ENCODE results near the gene LRMDA. TPM values are rescaled to one million over a fixed set of nuclear protein-coding genes. Genes with fewer than 3 reads are reported as not detected.

The LRMDA gene
- total RNA-seq, 4 donors from 2014 or later, result 12.0 to 15.9 (median 13.9) TPM

GRCh38 chr10:75432763-75433162, 1.3 kb downstream of the LRMDA start:
- DNase-seq (ENCODE audit: low spot score), result no peak

GRCh38 chr10:75433216-75433615, 1.8 kb downstream of the LRMDA start:
- ATAC-seq (ENCODE audit: low FRiP score) (no peak), DNase-seq (ENCODE audit: low spot score) (no peak)
- TF ChIP-seq CTCF (IDR thresholded peaks at IDR 0.05), result no peak

More at GRCh38 chr10:75432763-75433162, 1.3 kb downstream of the LRMDA start:
- TF ChIP-seq CTCF (IDR thresholded peaks at IDR 0.05), result no peak
- no peak for ATAC-seq (ENCODE audit: low FRiP score)

DNA sequence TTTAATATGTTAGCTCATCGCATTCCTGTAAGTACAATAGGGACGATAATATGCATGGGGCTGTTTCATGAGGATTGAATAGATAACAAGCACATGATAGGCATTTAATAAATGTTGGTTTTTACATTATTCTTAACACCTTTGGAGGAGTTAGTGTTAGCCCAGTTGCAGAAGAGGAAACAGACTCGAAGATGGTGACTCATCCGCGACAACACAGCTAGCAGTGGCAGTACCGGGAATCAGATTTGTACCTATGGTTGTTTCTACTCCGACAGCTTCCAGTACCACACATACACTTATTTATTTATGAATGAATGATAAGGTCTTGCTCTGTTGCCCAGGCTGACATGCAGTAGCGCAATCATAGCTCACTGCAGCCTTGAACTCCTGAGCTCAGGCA, 2.9 kb downstream of the LRMDA start:
- TF ChIP-seq CTCF (IDR thresholded peaks at IDR 0.05), result no peak
- ATAC-seq (ENCODE audit: low FRiP score) (no peak), DNase-seq (ENCODE audit: low spot score) (no peak)

- no peak for ATAC-seq (ENCODE audit: low FRiP score)
- no peak for DNase-seq (ENCODE audit: low spot score)
- TF ChIP-seq CTCF (IDR thresholded peaks at IDR 0.05), result no peak
These were observed 3.9 kb downstream of the LRMDA start for GRCh38 chr10:75435291-75435690.

- ATAC-seq (ENCODE audit: low FRiP score) (no peak), DNase-seq (ENCODE audit: low spot score) (no peak)
- no peak for TF ChIP-seq CTCF (IDR thresholded peaks at IDR 0.05)
These were observed 5.5 kb downstream of the LRMDA start for GRCh38 chr10:75436896-75437295.

- ATAC-seq (ENCODE audit: low FRiP score), result no peak
- no peak for TF ChIP-seq CTCF (IDR thresholded peaks at IDR 0.05)
- DNase-seq (ENCODE audit: low spot score), result no peak
These were observed 6.3 kb downstream of the LRMDA start for GRCh38 chr10:75437693-75438092.

GRCh38 chr10:75438275-75438674, 6.9 kb downstream of the LRMDA start:
- ATAC-seq (ENCODE audit: low FRiP score) (no peak), DNase-seq (ENCODE audit: low spot score) (no peak)
- TF ChIP-seq CTCF (IDR thresholded peaks at IDR 0.05), result no peak

Data from omental fat pad (tissue), 4 donors.